COLO668 (cell line): Measurements from ENCODE around the gene FLAD1.

Experiments used
- DNase-seq: peaks from one replicate; lab custom pipeline; 2025; ENCODE audit not compliant: unreplicated experiment; lab: John Stamatoyannopoulos, UW

FLAD1 gene

GRCh38 chr1:155034318-155035208, 51.4 kb downstream of the FLAD1 start:
- DNase-seq, result no peak

GRCh38 chr1:155035936-155036335, 52.8 kb downstream of the FLAD1 start:
- DNase-seq, result no peak

DNA sequence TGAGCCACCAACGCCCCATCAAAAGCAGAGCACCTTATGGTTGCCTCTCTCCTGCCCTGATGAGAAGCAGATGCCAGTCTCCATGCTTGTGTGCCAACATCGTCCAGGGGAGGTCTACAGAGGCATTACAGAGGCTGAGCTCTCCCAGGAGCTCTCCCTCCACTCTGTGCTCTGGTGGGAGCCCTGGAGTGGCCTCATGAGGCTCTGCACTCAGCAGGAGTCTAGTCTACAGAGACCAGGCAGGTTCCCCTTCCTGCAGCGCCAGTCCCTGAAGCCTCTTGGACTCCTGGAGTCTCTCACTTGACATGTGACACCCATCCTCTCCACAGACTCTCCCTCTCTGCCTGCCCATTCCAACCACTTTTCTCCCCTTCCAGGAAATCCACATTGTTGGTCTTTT, 53.9 kb downstream of the FLAD1 start:
- no peak for DNase-seq

DNA sequence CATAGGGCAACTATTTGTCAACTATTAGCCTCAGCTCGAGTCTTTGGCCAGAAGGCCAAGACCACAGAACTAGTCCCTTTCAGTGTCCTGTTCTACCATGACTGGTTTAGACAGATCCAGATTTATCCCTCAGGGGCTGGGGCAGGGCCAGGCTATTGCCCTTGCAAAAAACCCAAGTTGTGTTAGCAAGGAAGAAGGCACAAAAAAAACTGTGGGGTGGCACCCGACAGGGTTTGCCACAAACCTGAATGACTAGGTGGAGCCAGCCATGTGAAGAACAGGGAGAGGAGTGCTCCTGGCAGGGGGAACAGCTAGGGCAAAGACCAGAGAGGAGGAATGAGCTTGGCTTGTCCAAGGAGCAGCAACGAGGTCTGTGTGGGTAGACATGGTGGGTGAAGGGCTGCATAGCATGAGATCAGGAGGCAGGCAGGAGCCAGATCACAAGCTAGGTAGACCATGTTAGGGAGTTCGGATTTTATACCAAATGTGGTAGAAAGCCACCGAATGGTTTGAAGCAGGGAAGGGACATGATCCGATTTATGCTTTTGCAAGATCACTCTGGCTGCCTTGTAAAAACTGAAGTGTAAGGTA, 54.8 kb downstream of the FLAD1 start:
- DNase-seq, result no peak

DNA sequence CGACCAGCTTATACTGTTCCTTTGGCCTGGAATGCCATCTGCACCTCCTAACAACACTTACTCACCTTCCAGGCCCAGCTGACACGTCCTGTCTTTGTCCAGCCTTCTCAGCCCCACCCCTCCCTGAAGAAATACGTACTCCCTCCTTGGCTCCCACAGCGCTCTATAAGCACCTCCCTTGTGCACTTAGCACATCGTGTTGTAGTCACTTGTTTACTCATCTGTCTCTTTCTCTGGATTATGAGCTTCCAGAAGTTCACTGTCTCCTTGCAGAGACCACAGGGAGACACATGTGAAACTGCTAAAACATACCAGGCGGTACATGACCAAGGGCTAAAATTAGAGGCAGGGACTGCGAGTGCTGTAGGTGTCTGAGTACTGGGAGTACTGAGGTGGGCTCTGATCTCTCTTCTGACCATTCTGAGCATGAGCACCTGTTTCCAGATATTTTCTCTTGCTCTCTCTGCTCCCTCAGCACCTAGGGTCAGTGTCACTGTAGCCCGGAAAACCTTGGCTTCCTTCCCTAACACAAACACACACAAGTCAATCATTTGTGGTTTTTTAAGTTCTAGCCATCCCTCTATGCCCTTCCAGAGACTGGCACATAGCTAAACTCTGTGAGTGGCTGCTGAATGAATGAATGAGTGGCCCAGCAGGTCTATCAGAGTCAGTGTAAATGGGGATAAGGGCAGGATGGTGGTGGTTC, 55.6 kb downstream of the FLAD1 start:
- no peak for DNase-seq

DNA sequence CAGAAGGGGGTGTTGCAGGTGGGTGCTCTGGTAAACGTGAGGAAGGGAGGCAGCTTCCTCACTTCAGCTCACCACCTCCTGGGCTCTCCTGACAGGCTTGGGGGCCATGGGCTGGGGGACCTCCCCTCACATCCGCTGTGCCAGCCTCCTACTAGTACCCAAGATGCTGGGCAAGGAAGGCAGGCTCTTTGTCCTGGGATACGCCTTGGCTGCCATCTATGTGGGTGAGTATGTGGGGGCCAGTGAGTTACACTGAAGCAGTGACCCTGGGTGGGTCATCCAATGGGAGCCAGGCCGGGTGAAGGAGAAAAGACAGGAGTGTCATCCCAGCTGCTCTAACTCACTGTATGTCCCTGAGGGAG, 56.1 kb downstream of the FLAD1 start:
- DNase-seq, result no peak

GRCh38 chr1:155040358-155041093, 57.4 kb downstream of the FLAD1 start:
- DNase-seq, result no peak
